GM21717 (cell line): ENCODE measurements around the gene HOXB8.

Source experiments
- ATAC-seq: cut with Tn5 transposase; IDR thresholded peaks from one replicate; pipeline ENCODE4 v1.9.1; 2021; ENCODE audit warnings: mild to moderate bottlenecking, moderate library complexity; ENCODE audit not compliant: unreplicated experiment

The HOXB8 gene

DNA sequence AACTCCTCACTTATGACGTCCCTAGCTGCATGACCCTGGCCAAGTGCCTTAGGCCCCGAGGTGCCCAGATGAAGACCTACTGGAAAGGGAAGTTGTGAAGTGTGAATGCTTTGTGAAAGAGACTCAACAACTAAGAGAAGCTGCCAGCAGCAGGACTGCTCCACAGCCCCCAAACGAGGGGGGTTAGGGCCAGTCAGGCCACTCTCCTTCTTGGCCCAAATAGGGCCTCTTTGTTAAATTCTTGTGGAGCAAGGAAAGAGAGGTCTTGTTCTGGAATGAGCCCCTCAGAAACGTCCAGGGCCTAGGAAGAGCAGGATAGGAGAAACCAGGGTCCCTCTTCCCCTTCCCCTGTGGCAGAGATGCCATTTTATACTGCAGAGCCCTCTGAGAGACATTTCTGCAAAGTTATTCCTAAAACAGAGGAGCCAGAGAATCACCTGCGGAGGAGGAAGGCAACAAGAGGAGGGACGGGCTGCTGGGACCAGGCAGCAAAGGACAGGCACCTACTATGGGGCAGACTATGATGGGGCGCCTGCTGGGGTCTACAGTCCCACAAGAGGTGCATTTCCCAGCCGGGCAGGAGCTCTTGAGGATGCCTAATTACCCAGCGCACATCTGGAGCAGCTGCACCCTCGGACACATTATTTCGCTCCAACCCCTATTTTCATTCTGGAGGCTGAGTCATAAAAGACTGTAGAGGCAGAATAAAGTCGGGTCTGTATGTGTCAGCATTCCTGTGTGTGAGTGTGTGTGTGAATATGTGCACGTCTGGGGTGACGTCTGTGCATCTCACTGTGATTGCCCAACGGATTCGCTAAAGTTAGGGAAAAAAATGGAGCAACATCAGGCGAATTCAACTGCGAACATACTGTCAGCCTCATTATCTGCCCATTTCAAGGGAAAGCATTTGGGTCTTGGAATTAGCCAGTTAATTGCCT is 22.5 kb upstream of the HOXB8 start:
- no peak for ATAC-seq

DNA sequence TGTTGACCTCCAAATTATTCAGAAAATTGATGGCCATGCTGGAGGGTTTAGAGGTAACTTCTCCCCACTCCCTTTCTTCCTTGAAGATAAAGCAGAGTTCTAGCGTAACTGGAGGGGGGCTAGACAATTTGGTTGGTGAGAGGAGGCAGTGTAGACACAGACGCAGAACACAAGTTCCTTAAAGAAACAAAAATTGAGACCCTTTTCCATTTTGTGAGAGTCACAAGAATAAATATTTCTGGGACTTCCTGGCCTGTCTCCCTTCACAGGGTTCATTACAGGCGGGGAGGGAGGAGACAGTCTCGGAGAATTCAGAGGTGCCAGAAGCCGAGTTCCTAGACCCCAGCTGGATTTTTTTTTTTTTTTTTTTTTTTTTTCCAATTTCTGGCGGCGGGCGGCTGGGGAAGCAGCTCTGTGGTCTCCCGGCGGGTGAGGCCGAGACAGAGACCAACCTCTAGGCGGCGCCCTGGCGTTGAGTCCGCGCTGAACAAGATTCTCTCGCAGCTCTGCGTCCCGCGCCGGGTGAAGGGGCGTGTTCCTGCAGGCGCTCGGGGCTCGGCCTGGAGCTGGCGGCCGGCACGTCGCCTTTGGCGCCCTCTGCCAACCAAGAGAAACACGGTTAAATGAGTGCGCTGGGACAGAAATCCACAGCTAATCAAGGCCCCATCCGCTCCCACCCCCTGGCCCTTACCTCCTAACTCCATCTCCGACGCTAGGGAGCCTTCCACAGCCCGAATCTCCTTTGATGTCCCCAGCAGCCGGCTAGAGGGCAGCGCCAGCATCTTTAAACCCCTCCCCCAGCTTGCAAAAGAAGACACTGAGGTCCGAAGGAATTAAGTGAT is 21.3 kb upstream of the HOXB8 start:
- ATAC-seq = no peak

- ATAC-seq = no peak
Measured at GRCh38 chr17:48634493-48635208, 19.6 kb upstream of the HOXB8 start.

- no peak for ATAC-seq
Measured at GRCh38 chr17:48633266-48633677, 18.2 kb upstream of the HOXB8 start.

- no peak for ATAC-seq
Measured at GRCh38 chr17:48632579-48633265, 17.6 kb upstream of the HOXB8 start.

DNA sequence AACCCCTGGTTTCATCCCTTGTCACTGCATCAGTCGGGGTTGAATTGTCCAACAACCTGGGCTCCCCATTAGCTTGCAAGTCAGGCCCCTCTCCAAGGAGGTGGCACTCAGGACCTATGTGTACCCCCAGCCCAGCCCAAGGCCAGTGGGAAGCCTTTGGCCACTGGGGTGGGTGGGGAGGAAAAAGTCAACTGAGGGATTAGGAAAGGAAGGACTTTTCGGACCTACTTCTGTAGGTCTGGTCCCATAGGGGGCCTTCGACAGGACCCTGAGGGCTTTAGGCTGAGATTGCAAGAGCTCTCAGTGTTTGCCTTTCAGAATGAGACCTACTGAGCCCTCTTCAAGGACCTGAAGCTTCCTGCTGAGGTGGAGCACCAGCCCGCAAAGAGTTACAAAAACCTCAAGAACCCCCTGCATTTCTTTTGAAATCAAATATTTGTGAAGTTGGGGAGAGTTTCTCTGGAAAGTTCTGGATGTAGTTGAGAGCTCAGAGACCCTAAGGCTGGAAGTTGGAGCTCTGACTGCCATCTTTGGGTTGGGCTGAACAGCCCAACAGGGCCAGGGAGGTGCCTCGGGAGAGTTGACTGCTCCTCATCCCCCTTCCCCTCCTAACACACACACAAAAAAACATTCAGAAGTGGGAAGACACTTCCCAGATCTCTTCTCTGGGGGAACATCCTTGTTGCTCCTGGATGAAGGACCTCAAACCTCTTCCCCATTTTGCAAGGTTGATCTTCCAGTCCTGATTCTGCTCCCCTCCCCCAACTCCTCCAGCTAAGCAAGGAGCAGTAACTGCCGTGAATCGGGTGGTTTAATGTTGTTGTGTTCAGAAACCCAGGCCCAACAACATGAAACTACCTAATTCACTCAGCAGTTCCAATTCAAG is 16.8 kb upstream of the HOXB8 start:
- ATAC-seq = no peak

DNA sequence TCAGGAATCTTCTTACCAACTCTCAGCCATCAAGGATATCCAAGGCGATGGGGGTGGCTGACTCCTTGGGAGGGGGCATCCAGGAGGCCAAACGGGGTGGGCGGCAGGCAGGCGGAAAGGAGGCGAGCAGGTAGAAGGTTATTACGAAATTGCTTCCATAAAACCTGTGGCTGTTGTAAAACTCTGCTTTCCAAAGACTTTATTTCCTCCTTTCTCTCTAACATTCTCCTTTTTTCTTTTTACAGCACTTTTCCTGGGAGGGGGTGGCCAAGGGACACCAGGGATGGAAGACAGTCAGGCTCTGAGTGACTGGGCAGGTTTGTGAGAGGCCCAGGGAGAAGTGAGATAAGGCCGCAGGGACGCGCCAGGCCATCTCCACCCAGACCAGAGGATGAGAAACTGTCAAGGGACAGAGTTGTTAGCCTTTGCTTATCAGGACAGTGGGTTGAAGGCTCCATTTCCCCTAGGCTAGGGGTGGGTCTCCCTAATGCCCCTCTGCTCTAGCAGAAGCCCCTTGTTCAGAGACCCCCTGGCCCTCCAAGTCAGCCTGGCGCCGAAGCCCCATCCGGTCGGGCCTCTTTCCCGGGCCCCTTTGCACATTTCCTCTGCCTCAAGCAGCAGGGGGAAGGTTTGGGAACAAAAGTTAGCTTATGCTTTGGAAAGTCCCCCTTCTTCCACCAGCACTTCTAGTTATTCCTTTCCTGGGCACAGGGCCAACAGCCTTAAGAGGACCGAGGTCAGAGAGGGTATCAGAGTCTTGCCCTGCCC is 16.0 kb upstream of the HOXB8 start:
- ATAC-seq = no peak

DNA sequence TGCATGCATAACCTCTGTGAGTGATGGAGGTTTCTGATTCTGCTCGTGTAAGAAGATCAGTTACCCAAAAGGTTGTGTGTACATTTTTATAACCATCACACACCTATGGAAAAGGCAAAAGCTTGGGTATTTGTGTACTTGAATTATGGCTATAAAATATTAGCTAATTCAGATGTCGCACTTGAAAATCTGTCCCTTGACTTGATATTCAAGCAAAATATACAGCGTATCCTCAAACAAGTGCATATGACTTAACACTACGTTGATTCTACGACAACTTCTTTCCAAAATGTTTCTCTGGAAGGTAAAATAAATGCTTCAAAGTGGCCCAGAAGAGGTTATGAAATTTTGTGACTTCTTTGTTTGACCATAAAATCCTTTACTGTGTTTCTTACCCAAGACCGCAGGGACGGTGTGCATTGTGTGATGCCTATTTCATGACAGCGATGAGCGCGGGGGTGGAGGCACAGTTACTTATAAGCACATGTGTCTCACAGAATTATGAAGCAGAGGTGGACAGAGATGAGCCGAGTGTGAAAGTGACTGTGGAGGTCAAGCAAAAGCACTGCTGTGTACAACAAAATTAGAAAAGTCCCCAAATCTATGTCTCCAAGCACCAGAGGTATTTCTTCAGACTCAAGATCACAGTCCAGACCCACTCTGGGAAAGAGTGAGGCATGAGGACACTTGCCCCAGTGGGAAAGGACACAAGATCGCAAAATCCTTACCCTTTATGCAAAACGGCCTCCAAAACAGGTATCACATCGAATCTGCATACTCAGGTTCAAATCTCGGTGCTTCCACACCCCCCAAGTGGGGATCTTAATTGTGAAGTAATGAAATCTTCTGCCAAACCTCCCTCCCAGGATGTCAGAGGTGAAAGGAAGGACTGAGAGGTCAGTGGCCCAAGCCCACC is 15.2 kb upstream of the HOXB8 start:
- no peak for ATAC-seq

- no peak for ATAC-seq
Measured at GRCh38 chr17:48629411-48629759, 14.3 kb upstream of the HOXB8 start.

- ATAC-seq = no peak
Measured at GRCh38 chr17:48628649-48629410, 13.7 kb upstream of the HOXB8 start.

- ATAC-seq = no peak
Measured at GRCh38 chr17:48627623-48628521, 12.8 kb upstream of the HOXB8 start.

DNA sequence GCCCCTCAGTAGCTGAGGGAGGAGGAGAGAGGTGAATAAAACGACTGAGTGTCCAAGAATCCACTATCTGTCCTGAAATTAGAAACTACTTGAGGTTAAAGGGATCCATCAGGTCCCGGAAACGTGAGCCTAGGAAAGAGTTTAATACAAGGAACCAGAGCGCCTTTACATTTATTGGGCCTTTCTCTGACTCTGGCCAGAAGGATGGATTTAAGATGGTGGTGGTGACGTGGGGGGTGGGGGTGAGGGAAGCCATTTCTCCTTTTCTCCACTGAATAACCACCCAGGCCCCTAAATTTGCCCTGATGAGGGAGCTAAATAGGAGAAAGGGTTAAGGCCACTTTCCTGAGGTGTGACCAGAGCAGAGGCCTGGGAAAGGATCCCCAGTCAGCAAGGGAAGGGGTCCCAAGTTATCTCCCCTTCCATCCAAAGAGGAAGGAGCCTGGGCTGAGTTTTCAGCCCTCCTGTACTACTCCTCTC is 12.1 kb upstream of the HOXB8 start:
- ATAC-seq = no peak

DNA sequence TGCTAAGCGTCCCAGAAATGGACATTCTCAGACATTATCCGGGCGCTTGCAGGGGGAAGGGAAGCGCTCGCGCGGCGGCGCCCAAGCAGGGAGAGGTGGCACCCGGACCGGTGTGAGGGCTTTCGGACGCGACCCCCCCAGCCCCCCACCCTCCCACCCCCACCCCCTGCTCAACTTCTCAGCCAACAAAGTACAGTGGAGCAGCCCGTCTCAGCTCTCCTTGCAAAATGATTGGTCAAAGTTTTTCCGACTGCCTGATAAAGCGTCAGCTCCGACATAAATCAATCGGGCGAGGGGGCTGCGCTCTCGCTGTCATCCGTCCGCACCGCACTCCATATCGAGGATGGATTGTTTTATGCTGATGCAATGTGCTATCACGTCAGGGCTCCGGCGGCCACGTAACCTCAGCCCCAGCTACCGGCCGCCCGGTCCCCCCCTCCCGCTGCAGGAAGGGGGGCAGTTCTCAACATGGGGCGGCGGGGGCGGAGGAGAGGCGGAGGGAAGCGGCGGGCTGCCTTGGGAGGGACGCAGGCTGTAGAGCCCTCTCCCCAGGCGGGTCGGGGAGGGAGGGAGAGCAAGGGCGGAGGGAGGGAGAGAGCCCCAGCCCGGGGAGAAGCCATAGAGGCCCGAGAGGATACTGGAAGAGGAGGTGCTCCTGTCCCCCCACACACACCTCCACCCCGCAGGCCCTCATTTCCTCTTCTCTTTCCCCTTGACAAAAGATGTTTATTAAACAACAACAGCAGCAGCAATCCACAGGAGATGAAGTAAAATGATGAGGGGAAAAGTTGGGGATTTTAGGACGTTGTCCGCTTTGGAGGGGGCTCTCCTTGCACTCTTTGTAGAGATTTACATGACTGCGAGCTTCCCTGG is 11.4 kb upstream of the HOXB8 start, which contains the start of gene HOXB9:
Gene HOXB9, minus strand, starts transcription at position 114 of the 873 bp plus-strand sequence. Its CDS starts 89 bp downstream, at position 25.
- no peak for ATAC-seq

DNA sequence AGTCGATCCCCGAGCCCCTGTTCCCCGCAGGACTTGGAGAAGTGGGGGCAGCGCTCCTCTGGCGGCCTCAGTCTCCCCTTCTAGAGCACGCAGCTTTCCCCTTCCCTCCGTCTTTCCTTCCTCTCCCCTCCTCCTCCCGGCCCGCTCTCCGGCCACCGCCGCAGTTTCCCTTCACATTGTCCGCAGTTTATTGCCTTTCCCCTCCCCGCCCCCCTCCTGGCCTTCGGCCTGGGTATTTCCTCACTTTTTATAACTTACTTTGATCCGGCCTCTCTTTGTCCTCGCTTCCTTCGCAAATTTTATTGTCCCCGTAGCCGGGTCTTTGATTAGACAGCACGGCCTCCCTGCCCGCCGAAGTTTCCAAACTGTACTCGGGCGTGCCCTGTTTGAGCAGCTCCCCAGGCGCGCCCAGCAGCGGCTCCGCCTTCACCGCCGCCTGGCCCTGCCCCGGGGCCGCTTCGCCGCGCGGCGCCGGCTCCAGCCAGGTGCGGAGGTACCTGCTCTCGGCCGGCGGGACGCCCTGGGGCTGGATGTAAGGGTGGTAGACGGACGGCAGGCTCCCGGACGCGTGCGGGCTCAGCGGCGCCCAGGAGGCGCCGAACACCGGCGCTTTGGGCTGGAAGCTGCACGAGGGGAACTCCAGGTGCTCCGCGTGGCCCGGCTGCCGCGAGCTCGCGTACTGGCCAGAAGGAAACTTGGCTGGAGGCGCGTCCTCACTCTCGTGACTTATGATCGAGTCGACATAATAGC is 10.6 kb upstream of the HOXB8 start:
- no peak for ATAC-seq
